Measurements from ENCODE around the gene BRCA1.
A peak's percentile ranks its signal among the peaks of the same experiment; 100 is the strongest.
"Not testable (repeated sequence)": the region's sequence is repeated elsewhere in the genome, so short reads cannot be mapped to it uniquely, and the experiment has no call there.

Gene BRCA1

GRCh38 chr17:43024407-43025289 is 100.5 kb downstream of the BRCA1 start, which contains the start of gene RND2:
RND2 (plus strand) TSS chr17:43025231; CDS start chr17:43025348, 117 bp downstream.
- peak; percentile 82 for DNase-seq

DNA sequence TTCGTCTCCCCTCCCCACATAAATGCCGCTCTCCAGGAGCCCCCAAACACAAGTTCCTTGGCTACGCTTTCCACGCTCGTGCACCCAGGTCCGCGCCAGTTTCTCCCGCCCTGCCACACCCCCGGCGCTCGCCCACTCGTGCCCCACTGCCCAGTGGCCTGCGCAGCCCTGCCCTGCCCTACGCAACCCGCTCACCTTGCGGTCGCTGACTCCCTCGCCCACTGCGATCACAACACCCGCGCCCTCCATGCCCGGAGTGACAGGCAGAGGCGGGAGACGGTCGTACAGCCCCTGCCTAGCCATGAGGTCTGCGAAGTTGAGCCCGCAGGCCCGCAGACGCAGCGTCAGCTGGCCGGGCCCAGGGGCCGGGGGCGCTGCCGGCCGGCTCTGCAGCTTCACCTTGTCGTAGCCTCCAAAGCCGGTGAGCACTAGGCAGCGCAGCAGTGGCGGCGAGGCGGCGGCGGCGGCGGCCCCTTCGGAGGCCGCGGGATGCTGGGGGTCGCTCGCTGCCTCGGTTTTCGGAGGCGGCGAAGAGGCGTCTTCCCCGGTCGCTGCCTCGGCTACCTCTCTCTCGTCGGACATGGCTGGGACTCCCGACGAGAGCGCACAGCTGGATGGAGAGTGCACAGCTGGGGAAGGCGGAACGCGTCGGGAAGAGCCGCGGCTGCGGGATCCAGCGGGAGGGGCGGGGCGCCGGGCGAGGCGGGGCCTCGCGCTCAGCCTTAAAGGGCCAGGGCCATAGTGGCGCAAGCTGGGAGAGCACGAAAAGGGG is 103.2 kb downstream of the BRCA1 start, which contains the start of gene VAT1:
Gene VAT1 (minus strand): TSS at position 645 of the 772 bp plus-strand sequence. CDS start 63 bp downstream, at position 582.
- peak; percentile 74 for DNase-seq

DNA sequence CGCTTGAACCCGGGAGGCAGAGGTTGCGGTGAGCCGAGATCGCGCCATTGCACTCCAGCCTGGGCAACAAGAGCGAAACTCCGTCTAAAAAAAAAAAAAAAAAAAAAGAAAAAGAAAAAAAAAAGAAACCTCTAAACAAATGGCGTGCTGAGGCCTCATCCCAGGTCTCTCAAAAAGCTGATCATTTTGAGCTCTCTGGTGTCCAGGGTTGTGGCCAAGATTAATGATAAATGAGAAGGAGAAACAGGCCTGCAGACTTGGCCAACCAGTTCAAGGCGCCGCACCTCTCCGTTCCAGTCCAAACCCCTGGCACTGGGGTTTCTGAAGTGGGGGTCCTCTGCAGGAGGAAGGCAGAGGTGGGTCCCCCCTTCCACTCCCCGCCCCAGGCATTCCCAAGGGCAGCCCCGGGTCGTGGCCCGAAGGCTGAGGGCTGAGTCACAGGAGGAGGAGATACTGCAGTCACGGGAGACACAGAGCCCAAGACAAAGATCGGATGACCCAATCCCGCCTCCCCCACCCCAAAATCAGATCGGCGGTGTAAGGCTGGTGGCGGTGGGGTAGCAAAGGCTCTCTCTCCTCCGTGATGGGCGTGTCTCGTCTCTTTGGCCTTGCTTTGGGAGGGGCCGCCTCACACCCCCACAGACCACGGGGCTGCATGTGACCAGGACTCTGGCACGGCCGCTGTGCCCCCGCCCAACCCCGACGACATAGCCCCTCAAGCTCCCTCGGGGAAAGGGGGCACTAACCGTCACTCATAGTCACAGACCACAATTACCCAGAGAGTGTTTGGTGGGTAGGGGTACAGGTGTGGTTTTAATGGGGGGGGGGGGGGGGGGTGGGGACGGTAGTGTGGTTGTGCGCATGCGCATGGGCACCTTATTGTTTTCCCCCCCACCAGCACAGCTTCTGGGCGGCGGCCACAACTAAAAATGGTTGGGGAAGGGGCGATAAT is 104.1 kb downstream of the BRCA1 start:
- peak; percentile 54 for DNase-seq

DNA sequence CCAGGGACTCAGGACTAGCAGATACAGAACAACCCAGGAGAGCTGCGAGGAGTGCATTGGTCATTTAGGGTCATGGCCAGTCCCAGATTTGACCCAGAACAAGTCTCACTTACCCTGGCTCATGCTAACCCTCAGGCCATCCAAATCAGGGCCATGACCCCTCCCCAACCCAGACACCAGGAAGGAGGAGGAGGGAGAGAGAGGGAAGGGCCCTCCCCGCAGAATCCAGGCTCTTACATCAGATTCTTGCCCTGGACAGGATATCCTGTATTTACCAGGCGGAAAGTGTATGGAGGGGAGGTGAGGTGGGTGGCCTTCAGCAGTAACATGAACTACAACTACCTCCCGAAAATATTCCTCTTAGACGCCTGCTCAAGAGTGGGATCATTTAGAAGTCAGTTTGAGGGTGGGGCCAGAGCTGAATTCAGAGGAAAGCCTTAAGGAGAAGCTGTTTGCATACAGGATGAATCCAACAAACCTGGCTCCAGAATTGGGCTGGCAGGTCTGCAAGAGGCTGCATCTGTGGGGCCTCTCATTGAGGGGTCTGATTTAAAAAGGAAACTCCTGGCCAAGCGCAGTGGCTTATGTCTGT is 105.0 kb downstream of the BRCA1 start:
- no peak for DNase-seq

GRCh38 chr17:43019418-43019817 is 105.7 kb downstream of the BRCA1 start:
- DNase-seq, result no peak

DNA sequence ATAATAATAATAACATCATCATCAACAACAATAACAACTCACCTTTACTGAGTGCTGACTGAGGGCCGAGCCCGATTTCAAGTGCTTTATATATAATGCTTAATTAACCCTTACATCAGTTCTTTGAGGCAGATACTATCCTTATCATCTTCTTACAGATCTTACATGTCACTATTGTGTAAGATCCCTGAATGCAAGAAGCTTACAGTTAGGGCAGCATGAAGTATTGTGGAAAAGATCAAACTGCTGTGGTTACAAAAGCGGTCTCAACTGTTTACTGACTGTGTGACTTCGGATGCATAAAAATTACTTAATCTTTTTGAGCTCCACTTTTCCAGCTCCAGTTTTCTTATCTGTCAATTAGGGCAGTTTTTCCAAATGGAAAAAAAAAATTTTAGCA is 106.2 kb downstream of the BRCA1 start:
- DNase-seq, result no peak

DNA sequence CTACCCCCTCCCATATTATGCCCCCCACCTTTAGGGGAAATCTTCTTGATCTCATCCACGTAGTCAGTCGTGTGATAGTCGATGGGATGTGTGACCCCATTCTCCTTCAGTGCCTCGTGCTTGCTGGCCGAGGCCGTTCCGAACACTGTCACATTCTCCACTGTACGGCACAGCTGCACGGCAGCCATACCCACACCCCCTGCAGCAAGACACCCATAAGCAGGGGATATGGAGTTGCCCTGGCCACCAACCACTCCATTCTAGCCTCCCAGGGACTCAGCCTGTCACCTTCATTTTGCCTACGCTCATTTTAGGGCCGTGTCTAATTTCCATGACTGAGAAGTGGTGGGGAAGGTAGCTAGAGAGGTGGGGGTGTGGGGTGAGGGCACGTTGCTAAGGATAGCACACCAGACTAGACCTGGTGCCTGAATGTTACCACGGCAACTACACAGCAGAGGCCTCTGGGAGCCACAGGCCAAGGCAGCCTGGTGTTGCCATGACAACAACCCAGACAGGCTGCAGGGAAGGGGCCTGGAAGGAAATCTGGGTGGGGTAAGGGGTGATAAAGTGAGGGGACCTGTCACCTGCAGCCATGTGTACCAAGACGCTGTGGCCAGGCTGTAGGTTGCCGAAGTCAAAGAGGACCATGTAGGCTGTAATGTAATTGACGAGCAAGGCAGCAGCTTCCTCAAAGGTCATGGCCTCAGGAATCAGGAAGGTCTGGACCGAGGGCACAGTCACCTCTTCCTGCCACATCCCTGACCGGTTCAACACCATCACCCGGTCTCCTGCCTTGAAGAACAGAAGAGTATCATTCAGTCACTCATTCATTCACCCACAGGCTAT is 106.9 kb downstream of the BRCA1 start:
- DNase-seq, result peak; percentile 45

- no peak for DNase-seq
Observed at GRCh38 chr17:43016216-43016615, 108.9 kb downstream of the BRCA1 start.

- no peak for DNase-seq
Observed at GRCh38 chr17:43015579-43015978, 109.6 kb downstream of the BRCA1 start.

- DNase-seq, result no peak
Observed at GRCh38 chr17:43014649-43015542, 110.3 kb downstream of the BRCA1 start.

GRCh38 chr17:43014020-43014648 is 111.0 kb downstream of the BRCA1 start:
- DNase-seq, result no peak

GRCh38 chr17:43013296-43013695 is 111.9 kb downstream of the BRCA1 start:
- no peak for DNase-seq

- DNase-seq, result no peak
Observed at GRCh38 chr17:43011728-43012472, 113.3 kb downstream of the BRCA1 start.

DNA sequence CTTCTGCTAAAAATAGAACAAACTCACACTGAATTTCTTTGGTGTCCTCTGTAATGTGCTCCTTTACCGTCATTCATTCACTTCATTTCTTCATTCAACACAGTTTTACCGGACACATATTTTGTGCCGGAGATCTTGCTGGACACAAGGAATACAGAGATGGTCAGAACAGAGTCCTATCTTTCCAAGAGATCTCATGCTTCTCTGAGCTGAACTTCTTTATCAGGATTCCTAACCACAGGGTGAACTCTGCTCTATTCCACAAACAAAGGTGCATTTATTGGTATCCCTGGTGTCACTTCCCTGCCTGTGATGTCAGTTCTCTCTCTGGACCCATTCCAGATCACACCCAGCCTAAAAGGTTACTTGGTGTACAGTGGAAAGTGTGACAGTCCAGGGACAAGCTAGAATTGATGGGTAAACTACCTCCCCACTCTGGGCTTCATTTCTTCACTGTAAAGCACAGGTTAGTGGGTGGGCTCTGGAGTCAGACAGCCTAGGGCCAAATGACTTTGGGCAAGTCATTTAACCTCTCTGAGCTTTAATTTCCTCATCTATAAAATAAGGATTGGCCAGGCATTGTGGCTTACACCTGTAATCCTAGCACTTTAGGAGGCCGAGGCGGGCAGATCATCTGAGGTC is 114.4 kb downstream of the BRCA1 start:
- no peak for DNase-seq

- peak; percentile 83 for DNase-seq
Observed at GRCh38 chr17:43006639-43007551, 118.3 kb downstream of the BRCA1 start, which contains the start of gene IFI35. IFI35 (plus strand) TSS chr17:43006784; CDS start chr17:43006948, 164 bp downstream.

DNA sequence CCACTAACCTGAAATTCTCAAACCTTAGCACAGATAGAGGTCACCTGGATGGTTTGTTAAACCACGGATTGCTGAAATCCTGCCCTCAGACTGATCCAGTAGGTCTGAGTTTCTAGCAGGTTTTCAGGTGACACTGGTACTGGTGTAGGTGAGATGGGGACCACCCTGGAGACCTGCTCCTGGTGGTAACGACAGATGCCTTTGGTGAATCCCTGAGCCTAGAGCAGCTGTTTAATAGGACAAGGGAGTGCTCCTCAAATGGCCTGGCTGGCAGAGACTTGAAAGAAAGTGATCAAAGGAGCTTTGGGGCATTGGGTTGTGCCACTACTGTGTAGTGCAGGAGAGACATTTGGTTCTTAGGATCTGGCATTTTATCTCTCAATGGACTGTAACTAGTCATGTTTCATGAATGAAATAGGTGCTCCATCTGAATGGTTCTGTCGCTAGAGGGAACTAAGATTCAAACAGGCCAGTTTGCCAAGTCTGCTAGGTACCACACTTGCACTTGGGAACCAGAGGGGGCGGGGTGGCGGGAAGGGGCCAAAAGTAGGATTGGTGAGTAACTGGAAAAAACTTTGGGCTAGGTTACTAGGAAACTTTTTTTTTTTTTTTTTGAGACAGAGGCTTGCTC is 121.5 kb downstream of the BRCA1 start:
- no peak for DNase-seq

DNA sequence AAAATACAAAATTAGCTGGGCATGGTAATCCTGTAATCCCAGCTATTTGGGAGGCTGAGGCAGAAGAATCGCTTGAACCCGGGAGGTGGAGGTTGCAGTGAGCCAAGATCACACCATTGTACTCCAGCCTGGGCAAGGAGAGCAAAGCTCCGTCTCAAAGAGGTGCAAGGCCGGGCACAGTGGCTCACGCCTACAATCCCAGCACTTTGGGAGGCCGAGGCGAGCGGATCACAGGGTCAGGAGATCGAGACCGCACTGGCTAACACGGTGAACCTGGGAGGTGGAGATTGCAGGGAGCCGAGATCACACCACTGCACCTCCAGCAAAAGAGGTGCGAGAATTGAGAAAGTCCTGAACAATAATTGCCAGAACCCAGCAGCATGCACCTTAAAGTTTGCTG is 124.3 kb downstream of the BRCA1 start:
- not testable (repeated sequence) for DNase-seq
